Left lung (tissue), 10 donors: ENCODE data around the gene MAP2K2. TPM values are rescaled to one million over a fixed set of nuclear protein-coding genes. Genes with fewer than 3 reads are reported as not detected.

Source experiments
- ATAC-seq: fragments of 200-7000 bp; cut with Tn5 transposase; one replicate; pipeline ENCODE4 v1.9.1; 2020; ENCODE audit warnings: moderate library complexity
- DNase-seq, 4 donors: peaks; one replicate each; pipeline ENCODE4 v3.0.0-alpha.2; 2013 to 2020
- H3K27ac ChIP-seq, 2 donors: fragments of 200-600 bp; sonication (generic) in 1 of 2; one replicate each; pipeline versions ENCODE4 v1.5.0 to v1.8.0; 2020 to 2021
- H3K27me3 ChIP-seq, 2 donors: fragments of 200-600 bp; sonication (generic) in 1 of 2; one replicate each; pipeline versions ENCODE4 v1.5.0 to v1.8.0; 2020 to 2021
- H3K36me3 ChIP-seq, 2 donors: fragments of 200-600 bp; sonication (generic) in 1 of 2; one replicate each; pipeline versions ENCODE4 v1.5.0 to v1.8.0; 2020 to 2021
- H3K4me1 ChIP-seq, 2 donors: fragments of 200-600 bp; one replicate each; pipeline ENCODE4 v1.8.0; 2021
- H3K4me3 ChIP-seq, 2 donors: fragments of 200-600 bp; sonication (generic) in 1 of 2; one replicate each; pipeline versions ENCODE4 v1.5.0 to v1.8.0; 2020 to 2021; ENCODE audit warnings: mild to moderate bottlenecking in 1 of 2
- H3K9me3 ChIP-seq, 2 donors: fragments of 200-600 bp; sonication (generic) in 1 of 2; one replicate each; pipeline versions ENCODE4 v1.5.0 to v1.8.0; 2020 to 2021
- CTCF ChIP-seq, 2 donors: fragments of 200-600 bp; sonication (generic) in 1 of 2; IDR thresholded peaks; one replicate each; pipeline versions ENCODE4 v1.5.0 to v1.8.0; 2021; ENCODE audit warnings: antibody characterized with exemption in 2 of 2
- intact Hi-C, 2 donors: fragments of 100-400 bp; cut with DNase I; formaldehyde crosslinking; loops; one replicate each; pipeline versions ENCODE4 v1.11.2 to v1.14.2; 2022
- polyA plus RNA-seq, 6 donors: library from polyadenylated mRNA; unstranded; fragments of 120-200 nt; gene quantifications; one replicate each; pipeline ENCODE4 v1.2.1, GENCODE V29; 2013; ENCODE audit not compliant: insufficient read length in 6 of 6
- total RNA-seq, 2 donors: library from RNA; stranded (reverse); fragmentation: NEBNext Ultra II Directional; extraction: Animal tissue kit (Norgen Biotek cat#: 25700); gene quantifications; one replicate each; pipeline ENCODE4 v1.2.1, GENCODE V29; 2021
- donor health status: DM: no; HTN: yes; CAD: no.
- donor health status: DM: no; HTN: no; CAD: no.

Gene MAP2K2
- total and polyA plus RNA-seq, 8 donors = 97.2 to 143 (median 117) TPM

- Histone ChIP-seq H3K27me3 (no peaks in the 10 kb centered on the region), H3K4me3 (peak overlapping the region in 1 of 2 donors; percentile 19), H3K9me3 (no peaks in the 10 kb centered on the region), H3K27ac (peak overlapping the region; percentile 26 to 64), H3K36me3 (no peaks in the 10 kb centered on the region), H3K4me1 (peaks cover 3 to 57% of the 10 kb centered on the region in 2 donors)
- ATAC-seq (peak; percentile 76), DNase-seq (peak in 2 of 4 donors; percentile 63 to 84)
- intact Hi-C loops = no loop called here
- no peak for TF ChIP-seq CTCF (IDR thresholded peaks at IDR 0.05)
Observed at GRCh38 chr19:4083677-4084546, 40.0 kb downstream of the MAP2K2 start.

- Histone ChIP-seq H3K27me3 (no peaks in the 10 kb centered on the region), H3K9me3 (no peaks in the 10 kb centered on the region), H3K27ac (peak overlapping the region in 1 of 2 donors; percentile 45), H3K4me1 (peaks cover 12 to 56% of the 10 kb centered on the region in 2 donors), H3K4me3 (no peak overlapping the region), H3K36me3 (no peaks in the 10 kb centered on the region)
- intact Hi-C loops = no loop called here
- DNase-seq (peak in 1 of 4 donors; percentile 46), ATAC-seq (no peak)
- no peak for TF ChIP-seq CTCF (IDR thresholded peaks at IDR 0.05)
Observed at GRCh38 chr19:4082172-4082571, 41.8 kb downstream of the MAP2K2 start.

- Histone ChIP-seq H3K27ac (peak overlapping the region in 1 of 2 donors; percentile 45), H3K9me3 (no peaks in the 10 kb centered on the region), H3K36me3 (no peaks in the 10 kb centered on the region), H3K27me3 (no peaks in the 10 kb centered on the region), H3K4me1 (peaks cover 12 to 58% of the 10 kb centered on the region in 2 donors), H3K4me3 (no peak overlapping the region)
- intact Hi-C loops = no loop called here
- DNase-seq (no peak), ATAC-seq (no peak)
- no peak for TF ChIP-seq CTCF (IDR thresholded peaks at IDR 0.05)
Observed at GRCh38 chr19:4081441-4082129, 42.3 kb downstream of the MAP2K2 start.

- no peak for TF ChIP-seq CTCF (IDR thresholded peaks at IDR 0.05)
- Histone ChIP-seq H3K4me1 (peaks cover 12 to 55% of the 10 kb centered on the region in 2 donors), H3K36me3 (no peaks in the 10 kb centered on the region), H3K27me3 (no peaks in the 10 kb centered on the region), H3K9me3 (no peaks in the 10 kb centered on the region), H3K4me3 (no peak overlapping the region), H3K27ac (no peak overlapping the region)
- intact Hi-C loops = no loop called here
- ATAC-seq = no peak
- DNase-seq = no peak
Observed at GRCh38 chr19:4080473-4080872, 43.4 kb downstream of the MAP2K2 start.
